ENCODE data around the gene GSX1.

Gene GSX1

DNA sequence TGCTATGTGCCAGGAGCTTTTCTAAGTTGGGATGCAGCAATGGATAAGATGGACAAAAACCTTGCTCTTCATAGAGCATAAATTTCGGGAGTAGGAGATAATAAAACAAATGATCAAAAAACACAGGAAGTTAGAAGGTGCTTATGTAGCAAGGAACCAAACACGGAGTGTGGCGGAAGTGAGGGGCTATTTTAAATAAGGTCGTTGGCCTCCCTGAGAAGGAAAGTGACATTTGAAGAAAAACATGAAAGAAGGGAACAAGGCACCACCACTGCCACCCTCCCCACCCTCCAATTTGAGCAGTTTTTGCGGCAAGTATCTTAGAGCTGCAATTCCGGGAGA is 3.2 kb upstream of the GSX1 start:
- peak overlapping the region; percentile 58 for H3K4me3 ChIP-seq
- no peak overlapping the region for H3K27ac ChIP-seq
- TF ChIP-seq, protein P1, sequence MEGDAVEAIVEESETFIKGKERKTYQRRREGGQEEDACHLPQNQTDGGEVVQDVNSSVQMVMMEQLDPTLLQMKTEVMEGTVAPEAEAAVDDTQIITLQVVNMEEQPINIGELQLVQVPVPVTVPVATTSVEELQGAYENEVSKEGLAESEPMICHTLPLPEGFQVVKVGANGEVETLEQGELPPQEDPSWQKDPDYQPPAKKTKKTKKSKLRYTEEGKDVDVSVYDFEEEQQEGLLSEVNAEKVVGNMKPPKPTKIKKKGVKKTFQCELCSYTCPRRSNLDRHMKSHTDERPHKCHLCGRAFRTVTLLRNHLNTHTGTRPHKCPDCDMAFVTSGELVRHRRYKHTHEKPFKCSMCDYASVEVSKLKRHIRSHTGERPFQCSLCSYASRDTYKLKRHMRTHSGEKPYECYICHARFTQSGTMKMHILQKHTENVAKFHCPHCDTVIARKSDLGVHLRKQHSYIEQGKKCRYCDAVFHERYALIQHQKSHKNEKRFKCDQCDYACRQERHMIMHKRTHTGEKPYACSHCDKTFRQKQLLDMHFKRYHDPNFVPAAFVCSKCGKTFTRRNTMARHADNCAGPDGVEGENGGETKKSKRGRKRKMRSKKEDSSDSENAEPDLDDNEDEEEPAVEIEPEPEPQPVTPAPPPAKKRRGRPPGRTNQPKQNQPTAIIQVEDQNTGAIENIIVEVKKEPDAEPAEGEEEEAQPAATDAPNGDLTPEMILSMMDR (IDR thresholded peaks at IDR 0.05), result no peak
- no peak for DNase-seq (ENCODE audit: low spot score)

DNA sequence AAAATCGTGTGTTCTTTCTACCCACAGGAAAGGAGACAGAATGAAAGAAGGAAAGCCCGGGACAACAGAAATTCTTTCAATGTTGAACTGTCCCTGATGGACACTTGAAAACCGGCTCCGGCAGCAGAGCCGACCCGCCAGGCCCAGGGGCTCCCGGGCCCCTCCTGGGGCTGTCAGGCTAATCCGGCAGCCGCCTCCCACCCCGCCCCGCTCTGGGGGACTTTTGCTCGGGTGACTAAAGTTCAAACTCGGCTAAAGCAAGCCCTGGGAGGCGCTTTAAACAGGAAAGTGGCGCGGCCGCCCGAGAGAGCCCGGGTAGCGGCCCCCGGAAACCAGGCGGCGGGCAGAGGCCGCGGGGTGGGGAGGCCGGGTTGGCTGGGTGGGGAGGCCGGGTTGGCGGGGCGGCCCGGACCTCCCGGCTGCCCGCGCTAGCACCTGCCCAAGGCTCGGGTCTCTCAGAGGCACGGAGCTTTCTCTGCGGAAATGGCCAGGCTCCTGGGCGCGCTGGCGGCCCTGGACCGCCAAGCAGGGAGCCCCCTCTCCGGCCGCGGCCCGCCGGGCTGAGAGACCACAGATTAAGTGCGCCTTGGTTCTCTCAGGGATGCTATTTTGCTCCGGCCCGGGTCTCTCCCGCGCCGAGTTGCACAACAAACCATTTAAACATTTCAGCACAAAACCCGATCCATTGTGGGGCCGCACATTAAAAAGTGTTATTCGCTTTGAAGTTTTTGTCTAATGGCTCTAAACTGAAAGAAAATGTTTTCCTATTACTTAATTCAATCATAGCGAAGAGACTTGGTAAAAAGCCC is 2.6 kb upstream of the GSX1 start:
- DNase-seq (ENCODE audit: low spot score), result peak; percentile 45
- H3K4me3 ChIP-seq, result peak overlapping the region; percentile 58
- H3K27ac ChIP-seq, result no peak overlapping the region
- TF ChIP-seq, protein P1 (IDR thresholded peaks at IDR 0.05), result no peak

- no peak for DNase-seq (ENCODE audit: low spot score)
- peak overlapping the region; percentile 65 for H3K4me3 ChIP-seq
- TF ChIP-seq, protein P1 (IDR thresholded peaks at IDR 0.05), result no peak
- no peak overlapping the region for H3K27ac ChIP-seq
Observed at GRCh38 chr13:27790523-27790922, 1.8 kb upstream of the GSX1 start.

DNA sequence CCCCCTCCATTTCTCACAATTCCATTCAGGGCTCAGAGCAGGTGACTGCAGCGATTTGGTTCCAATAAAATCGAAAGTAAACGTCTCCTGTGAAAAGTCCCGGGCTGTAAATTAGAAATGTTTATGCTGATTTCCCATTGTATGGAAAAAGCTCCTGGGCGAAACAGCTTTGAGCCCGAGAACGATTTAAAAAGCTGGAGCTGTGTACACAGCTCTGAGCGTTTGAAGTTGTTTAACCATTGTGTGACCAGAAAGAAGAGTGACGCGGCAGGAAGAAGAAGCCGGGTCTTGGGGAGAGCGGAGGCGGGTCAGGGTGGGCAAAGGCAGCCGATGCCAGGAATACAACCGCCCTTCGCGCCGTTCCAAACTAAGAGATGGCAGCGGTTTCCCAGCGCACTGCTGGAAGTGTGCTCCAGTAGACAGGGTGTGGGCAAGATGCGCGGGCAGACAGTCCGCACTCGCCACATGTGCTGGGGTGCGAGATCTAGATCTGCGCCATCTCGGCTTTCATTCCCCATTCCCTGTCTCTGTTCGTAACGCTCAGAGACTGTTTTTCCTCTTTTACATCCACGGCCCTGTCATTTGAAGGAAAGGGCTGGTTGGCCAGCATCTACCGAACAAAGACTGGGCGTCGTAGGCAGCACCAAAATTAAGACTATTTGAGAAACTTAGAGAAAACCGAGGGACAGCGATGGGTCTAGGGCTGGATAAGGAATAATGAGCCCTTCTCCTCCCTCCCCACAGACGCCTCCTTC is 960 bp upstream of the GSX1 start:
- no peak for DNase-seq (ENCODE audit: low spot score)
- TF ChIP-seq, protein P1 (IDR thresholded peaks at IDR 0.05), result no peak
- no peak overlapping the region for H3K27ac ChIP-seq
- H3K4me3 ChIP-seq, result peak overlapping the region; percentile 65

GRCh38 chr13:27791901-27792392 is 336 bp upstream of the GSX1 start:
- no peak for DNase-seq (ENCODE audit: low spot score)
- H3K4me3 ChIP-seq, result peak overlapping the region; percentile 65
- TF ChIP-seq, protein P1 (IDR thresholded peaks at IDR 0.05), result no peak
- H3K27ac ChIP-seq, result no peak overlapping the region

GRCh38 chr13:27793507-27794367 is 1.5 kb downstream of the GSX1 start:
- DNase-seq (ENCODE audit: low spot score), result no peak
- TF ChIP-seq, protein P1 (IDR thresholded peaks at IDR 0.05), result no peak
- Histone ChIP-seq H3K27ac (no peak overlapping the region), H3K4me3 (no peak overlapping the region)

Measured in coronary artery (tissue), 2 donors.